PC-3 (cell line): ENCODE data around the gene BLNK.

Experiments used
- CTCF ChIP-seq: fragments of 300-600 bp; sonication (generic); conservative IDR thresholded peaks from 2 replicates; pipeline ENCODE4 v1.5.1; 2017; ENCODE audit warnings: antibody characterized with exemption, low read depth, mild to moderate bottlenecking, low read length
- EZH2 ChIP-seq: fragments of 300-600 bp; sonication (generic); IDR thresholded peaks from one replicate; pipeline ENCODE4 v1.6.1; 2017; ENCODE audit warnings: antibody characterized with exemption, mild to moderate bottlenecking, low read length; ENCODE audit not compliant: unreplicated experiment
- EZH2phosphoT487 ChIP-seq: fragments of 300-600 bp; sonication (generic); IDR thresholded peaks from 2 replicates; pipeline ENCODE4 v1.6.1; 2018; ENCODE audit warnings: mild to moderate bottlenecking, antibody characterized with exemption, low read length, borderline replicate concordance

GRCh38 chr10:96252730-96253129, 18.6 kb downstream of the BLNK start:
- no peak for TF ChIP-seq CTCF
- TF ChIP-seq EZH2 = no peak
- TF ChIP-seq EZH2phosphoT487 = no peak
